ENCODE data around the gene HGS. TPM values are rescaled to one million over a fixed set of nuclear protein-coding genes. Genes with fewer than 3 reads are reported as not detected.
A peak's percentile ranks its signal among the peaks of the same experiment; 100 is the strongest.

The HGS gene
- total and polyA plus RNA-seq, 2 of the 13 experiments (the other 11 are each of a cell fraction or from before 2014, with no cell fraction given) = 73.3 to 78.1 TPM

GRCh38 chr17:81727324-81728031 is 43.7 kb downstream of the HGS start (continued):
- TF ChIP-seq SKIL (CRISPR knock-in tag; IDR thresholded peaks at IDR 0.05; ENCODE audit: borderline replicate concordance) (peak; percentile 84), ZNF607 (CRISPR knock-in tag; IDR thresholded peaks at IDR 0.05; ENCODE audit: borderline replicate concordance) (peak; percentile 99), CHCHD3 (CRISPR knock-in tag; IDR thresholded peaks at IDR 0.05) (peak; percentile 97), ZNF709 (CRISPR knock-in tag; IDR thresholded peaks at IDR 0.05) (peak; percentile 93), ZBTB46 (CRISPR knock-in tag; IDR thresholded peaks at IDR 0.05; ENCODE audit: borderline replicate concordance) (no peak), ZNF691 (CRISPR knock-in tag; IDR thresholded peaks at IDR 0.05; ENCODE audit: borderline replicate concordance, low read depth) (peak; percentile 98; the same call in 1 of the 2 replicates), NCOA5 (CRISPR knock-in tag; IDR thresholded peaks at IDR 0.05) (0 out of 2 replicates have a peak, but pooled peaks have one; percentile 47), PHF5A (CRISPR knock-in tag; IDR thresholded peaks at IDR 0.05; ENCODE audit: low read depth, unreplicated experiment) (no peak), ZNF770 (CRISPR knock-in tag; IDR thresholded peaks at IDR 0.05) (peak; percentile 94), ZNF329 (CRISPR knock-in tag; IDR thresholded peaks at IDR 0.05; ENCODE audit: low read depth) (peak; percentile 94), ZBTB8A (CRISPR knock-in tag; IDR thresholded peaks at IDR 0.05; ENCODE audit: borderline replicate concordance, low read depth) (peak; percentile 94), MIXL1 (CRISPR knock-in tag; IDR thresholded peaks at IDR 0.05) (peak; percentile 98), SP1 (IDR thresholded peaks at IDR 0.05) (no peak), SP1 (CRISPR knock-in tag; IDR thresholded peaks at IDR 0.05) (peak; percentile 79), ZNF790 (CRISPR knock-in tag; IDR thresholded peaks at IDR 0.05; ENCODE audit: borderline replicate concordance) (peak; percentile 61; the same call in 1 of the 2 replicates), ZNF740 (CRISPR knock-in tag; IDR thresholded peaks at IDR 0.05) (peak; percentile 75; the same call in 1 of the 2 replicates), PRDM15 (CRISPR knock-in tag; IDR thresholded peaks at IDR 0.05) (0 out of 2 replicates have a peak, but pooled peaks have one; percentile 53), NFYC (CRISPR knock-in tag; IDR thresholded peaks at IDR 0.05) (peak; percentile 94)
